Keratinocyte (primary cell): ENCODE measurements around the gene QSOX1.

Source experiments
- EZH2 ChIP-seq: IDR thresholded peaks from one replicate; pipeline ENCODE4 v1.6.1; 2012; ENCODE audit warnings: inconsistent platforms, mild to moderate bottlenecking, low read length, moderate library complexity
- TF ChIP-seq, protein P1 (sequence below), 3 experiments: IDR thresholded peaks in 1 of 3; conservative IDR thresholded peaks in 1 of 3; optimal IDR thresholded peaks in 1 of 3; 2 replicates in 2 of 3; 3 replicates in 1 of 3; pipeline versions ENCODE3 to v1.5.1; 2011; ENCODE audit warnings: low read length in 3 of 3, mild to moderate bottlenecking in 3 of 3, moderate library complexity in 2 of 3, control low read depth in 1 of 3, inconsistent platforms in 1 of 3; ENCODE audit not compliant: insufficient read depth in 2 of 3; ENCODE audit errors: extremely low read depth in 1 of 3

- TF ChIP-seq, protein P1, sequence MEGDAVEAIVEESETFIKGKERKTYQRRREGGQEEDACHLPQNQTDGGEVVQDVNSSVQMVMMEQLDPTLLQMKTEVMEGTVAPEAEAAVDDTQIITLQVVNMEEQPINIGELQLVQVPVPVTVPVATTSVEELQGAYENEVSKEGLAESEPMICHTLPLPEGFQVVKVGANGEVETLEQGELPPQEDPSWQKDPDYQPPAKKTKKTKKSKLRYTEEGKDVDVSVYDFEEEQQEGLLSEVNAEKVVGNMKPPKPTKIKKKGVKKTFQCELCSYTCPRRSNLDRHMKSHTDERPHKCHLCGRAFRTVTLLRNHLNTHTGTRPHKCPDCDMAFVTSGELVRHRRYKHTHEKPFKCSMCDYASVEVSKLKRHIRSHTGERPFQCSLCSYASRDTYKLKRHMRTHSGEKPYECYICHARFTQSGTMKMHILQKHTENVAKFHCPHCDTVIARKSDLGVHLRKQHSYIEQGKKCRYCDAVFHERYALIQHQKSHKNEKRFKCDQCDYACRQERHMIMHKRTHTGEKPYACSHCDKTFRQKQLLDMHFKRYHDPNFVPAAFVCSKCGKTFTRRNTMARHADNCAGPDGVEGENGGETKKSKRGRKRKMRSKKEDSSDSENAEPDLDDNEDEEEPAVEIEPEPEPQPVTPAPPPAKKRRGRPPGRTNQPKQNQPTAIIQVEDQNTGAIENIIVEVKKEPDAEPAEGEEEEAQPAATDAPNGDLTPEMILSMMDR (optimal IDR thresholded peaks at IDR 0.05 in 1 of 3, IDR thresholded peaks at IDR 0.05 in 1 of 3, conservative IDR thresholded peaks at IDR 0.05 in 1 of 3; ENCODE audit: extremely low read depth in 1 of 3, insufficient read depth in 2 of 3, low read length in 3 of 3) = peak; percentile 86 to 99 (median 92)
- no peak for TF ChIP-seq EZH2
These were observed 24.0 kb downstream of the QSOX1 start for GRCh38 chr1:180178511-180179161.
